HPDE6-E6E7 (cell line): ENCODE measurements around the gene TESPA1.
A peak's percentile ranks its signal among the peaks of the same experiment; 100 is the strongest.
"Not testable (repeated sequence)": the region's sequence is repeated elsewhere in the genome, so short reads cannot be mapped to it uniquely, and the experiment has no call there.

Experiments
- DNase-seq: peaks from one replicate; pipeline ENCODE4 v3.0.0; 2011; ENCODE audit warnings: missing footprints; ENCODE audit errors: extremely low spot score

The TESPA1 gene

DNA sequence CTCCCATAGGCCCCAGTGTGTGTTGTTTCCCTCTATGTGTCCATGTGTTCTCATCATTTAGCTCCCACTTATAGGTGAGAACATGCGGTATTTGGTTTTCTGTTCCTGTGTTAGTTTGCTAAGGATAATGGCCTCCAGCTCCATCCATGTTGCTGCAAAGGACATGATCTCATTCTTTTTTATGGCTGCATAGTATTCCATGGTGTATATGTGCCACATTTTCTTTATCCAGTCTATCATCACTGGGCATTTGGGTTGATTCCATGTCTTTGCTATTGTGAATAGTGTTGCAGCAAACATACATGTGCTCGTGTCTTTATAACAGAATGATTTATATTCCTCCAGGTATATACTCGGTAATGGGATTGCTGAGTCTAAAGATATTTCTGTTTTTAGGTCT, 2.2 kb upstream of the TESPA1 start:
- DNase-seq = not testable (repeated sequence)

DNA sequence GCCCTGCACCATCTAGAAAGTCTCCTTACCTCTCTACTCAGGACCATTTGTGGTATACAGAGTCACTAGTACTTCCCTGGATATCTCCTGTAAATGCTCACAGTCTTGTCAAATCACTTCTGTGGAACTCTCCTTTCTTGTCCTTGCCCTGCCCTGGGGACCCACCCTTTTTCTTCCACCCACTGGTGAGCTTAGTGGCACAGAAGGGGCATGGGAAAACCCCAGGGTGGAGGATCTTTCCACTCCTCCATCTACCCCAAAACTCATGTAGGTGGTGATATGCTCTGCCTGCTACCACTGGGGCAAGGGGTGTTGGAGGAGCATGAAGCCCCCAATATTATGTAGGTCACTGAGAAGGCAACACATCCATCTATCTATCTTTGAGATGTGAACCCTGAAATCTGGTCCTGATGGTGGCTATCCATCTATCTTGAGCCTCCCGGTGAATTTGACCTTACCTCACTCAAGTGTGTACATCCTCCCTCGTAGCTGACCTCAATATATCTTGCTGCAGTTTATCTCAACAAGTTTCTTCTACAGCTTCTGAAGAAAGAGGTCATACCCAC, 943 bp downstream of the TESPA1 start:
- no peak for DNase-seq

DNA sequence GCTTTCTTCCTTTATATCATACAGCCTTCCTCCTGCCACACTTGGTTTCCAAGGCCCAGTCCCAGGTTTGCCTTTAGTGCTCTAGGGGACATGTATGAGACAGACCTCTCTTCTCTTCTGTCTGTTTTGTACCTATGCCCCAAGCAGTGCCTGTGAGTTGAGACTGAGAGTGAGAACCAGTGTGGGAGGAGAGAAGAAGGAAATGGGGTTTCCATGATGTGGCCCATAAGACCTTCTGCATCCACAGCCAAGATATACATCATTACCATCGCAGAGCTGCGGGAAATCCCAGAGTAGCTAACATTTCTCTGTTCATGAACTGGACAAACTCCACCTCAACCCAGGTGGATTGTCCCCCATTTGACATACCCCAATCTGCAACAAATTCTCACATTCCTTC, 2.8 kb downstream of the TESPA1 start:
- no peak for DNase-seq

DNA sequence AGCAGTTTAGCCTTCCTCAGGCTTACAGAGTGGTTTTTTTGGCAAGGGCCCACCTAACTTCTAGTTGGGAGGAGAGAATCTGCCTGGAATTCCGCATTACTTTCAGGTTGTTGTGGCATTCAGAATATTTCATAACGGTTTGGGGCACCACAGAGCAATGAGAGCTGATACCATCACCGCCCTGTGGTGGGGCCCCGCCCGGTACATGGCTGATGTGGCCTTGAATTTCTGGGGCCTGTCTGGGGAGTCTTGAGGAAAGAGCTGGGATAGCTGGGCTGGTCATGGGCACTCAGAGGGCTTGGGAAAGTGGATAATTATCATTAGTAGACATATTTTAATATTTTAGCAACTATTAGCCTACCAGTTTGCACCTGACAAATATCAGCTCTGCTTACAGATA, 4.2 kb downstream of the TESPA1 start:
- DNase-seq = no peak

DNA sequence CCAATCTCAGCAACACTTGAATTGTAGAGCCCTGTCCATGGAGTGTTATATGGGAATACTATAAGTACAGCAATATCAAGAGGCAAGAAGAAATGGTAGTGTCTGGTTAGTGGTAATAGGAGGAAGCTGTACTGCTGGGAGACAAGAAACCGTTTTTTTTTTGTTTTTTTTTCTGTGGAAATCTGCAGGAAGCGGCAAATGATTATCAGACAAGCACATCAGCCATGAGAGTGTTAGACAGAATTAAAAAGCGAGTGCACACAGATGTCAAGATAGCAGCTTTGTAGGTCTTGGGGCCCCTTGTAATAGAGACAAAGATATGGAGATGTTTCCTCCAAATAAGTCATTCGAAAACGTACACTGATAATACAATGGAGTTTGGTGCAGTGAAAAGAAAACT, 6.7 kb downstream of the TESPA1 start:
- DNase-seq = no peak

DNA sequence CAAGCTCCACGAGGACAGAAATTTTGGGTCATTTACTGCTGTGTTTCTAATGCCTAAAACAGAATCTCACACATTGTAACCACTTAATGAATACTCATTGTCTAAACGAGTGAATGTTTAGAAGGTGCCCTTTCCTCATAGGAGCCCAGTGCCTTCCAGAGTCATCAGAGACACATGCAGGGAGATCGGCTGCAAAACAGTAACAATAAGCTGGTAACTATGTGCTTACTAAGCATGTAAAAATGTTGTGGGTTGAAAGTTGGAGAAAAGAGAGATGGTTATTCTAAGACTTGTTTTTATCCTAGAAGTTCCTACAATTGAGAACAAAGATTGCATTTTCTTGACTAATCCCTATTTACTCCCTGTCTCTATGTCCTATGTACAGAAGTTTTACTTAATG, 7.4 kb downstream of the TESPA1 start:
- peak; percentile 15 for DNase-seq

DNA sequence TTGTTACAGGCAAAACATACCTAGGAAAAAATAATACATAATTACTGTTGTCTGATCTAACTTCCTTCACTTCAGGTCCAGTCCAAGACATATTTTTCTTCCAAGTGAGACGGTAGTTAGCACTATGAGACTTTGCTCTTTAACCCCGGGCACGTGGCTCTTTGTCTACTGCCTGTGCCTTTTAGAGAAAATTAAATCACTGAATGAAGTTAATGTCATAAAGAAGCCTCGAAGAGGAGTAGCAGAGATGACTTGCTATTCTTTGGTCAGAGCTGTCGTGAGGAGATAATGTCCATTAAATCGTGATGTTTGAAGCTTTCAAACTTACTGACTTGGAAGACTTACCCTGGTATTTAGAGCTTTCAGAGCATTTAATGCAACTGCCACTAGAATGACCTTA, 8.7 kb downstream of the TESPA1 start:
- DNase-seq = no peak

DNA sequence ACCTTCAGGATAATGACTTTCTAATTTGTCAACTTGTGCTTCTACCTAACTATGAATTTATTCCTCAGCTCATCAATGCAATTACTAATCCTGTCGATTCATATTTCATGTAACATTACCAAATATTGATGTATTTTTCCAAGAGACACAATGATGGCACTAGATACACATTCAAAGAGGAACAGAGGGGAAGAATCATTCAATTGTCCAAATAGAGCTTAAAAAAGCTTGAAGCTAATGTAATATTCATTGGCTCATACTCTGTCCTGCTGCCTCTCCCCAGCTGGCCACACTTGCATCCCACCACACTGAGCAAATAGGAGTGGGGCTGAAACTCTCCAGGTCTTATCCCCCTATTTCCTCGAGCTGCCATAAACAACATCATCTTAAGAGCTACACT, 9.3 kb downstream of the TESPA1 start:
- DNase-seq = no peak

DNA sequence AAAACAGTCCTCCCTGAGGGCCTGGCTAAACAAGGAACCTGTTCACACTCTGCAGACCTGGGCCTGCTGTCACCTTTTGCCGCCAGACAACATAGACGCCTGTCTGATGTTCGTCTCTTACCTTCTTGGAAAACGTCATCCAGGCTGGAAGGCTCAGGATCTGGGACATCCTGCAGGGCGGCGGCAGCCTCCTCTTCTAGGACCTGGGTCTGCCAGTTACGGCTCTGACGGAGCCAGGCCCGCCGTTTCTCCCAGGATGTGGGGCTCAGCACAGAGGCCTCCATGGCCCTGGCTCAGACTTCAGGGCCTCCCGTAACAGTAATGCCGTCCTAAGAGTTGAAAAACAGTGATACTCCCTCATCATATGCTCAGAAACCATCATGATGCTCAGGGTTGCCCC, 10.3 kb downstream of the TESPA1 start:
- DNase-seq = no peak

DNA sequence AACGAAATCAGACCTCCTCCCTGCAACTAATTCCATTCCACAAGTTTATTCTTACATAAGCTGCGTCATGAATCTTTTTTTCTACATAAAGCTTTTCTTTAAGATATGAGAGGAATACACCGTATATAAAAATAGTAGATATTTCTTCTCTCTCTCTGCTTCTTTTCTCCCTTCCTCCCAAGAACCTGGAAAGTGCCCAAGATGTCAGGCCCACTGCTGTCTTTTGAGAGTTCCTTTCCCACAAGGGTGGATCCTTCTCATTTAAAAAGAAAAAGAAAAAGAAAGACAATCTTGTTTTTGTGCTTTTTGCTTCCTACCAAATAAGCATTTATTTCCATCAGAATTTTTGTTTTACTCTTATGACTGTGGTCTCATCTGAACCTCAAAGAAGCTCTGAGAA, 11.0 kb downstream of the TESPA1 start:
- no peak for DNase-seq

DNA sequence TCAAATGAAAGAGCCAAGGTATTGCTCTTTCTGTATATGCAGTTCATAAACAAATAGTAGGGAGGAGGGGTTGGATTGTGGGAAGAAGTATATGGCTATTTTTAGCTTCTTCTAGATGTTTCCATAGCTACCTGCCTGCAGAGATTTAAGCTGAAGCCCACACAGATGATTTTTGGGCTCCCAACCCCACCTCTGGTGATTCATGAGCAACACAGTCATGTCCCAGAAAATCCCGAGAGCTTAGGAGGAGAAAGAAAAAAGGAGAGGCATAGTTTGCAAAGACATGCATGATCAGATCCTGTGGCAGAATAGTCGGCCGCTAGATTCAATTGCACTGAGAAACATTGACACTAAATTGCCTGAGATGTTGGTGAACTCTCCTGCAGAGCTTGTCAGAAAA, 13.8 kb downstream of the TESPA1 start:
- DNase-seq = no peak

DNA sequence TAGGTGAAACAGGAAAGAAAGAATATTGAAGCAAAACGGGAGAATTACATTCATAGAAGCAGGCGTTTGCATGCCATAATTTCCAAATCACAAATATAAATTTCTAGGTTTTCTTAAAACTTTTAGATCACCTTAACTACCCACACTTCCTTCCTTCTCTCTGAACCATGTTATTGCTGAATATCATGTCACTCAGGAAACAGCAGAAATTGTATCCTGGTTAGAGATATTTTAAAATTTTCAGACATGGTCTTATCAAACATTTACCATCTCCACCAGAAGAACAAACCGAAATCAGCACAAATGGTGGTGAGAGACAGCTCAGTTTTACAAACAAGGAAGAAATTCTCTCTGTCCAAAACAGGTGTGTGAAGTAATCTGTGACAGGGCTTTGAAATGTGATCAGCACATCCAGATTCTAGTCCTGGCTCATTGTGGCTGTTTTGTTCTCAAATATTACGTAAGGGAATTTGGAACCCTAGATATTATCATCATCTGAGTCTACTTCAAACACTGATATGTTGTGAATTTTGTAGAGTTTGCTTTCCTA, 16.3 kb downstream of the TESPA1 start:
- DNase-seq = no peak

DNA sequence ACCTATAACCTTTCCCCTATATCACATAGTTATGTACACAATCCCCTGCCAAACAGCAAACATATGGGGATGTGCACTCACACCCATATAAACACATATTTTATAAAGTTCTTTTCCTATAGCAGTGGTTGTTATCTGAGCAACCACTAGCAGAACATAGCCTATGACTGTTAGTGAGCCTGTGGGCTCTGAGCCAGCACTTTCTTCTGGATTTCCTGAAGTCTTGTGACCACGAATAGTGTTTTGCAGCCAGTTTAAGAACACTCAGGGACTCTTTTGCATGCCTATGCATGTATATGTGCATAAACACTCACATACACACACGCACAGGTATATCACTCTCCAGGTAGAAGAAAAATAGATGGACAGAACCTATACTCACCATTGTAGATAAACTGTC, 17.1 kb downstream of the TESPA1 start:
- DNase-seq = no peak

DNA sequence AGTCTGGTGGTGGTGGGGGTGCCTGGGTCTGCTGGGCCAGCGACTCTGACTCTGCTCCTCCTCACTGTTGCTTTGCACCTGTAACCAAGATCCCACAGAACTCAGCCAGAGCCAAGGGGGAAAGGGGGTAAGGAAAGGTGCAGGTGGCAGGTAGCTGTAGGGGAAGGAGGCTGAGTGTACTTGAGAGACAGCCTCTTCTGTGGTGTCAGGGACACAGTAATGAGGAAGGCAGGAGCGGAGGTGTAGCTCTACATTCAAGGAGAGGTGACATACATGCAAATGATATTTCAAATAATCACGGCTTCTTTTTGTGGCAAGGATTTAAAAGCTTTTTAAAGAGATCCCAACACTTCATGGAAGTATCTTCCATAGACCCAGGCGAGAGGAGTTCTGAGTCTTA, 23.4 kb downstream of the TESPA1 start:
- DNase-seq = no peak

DNA sequence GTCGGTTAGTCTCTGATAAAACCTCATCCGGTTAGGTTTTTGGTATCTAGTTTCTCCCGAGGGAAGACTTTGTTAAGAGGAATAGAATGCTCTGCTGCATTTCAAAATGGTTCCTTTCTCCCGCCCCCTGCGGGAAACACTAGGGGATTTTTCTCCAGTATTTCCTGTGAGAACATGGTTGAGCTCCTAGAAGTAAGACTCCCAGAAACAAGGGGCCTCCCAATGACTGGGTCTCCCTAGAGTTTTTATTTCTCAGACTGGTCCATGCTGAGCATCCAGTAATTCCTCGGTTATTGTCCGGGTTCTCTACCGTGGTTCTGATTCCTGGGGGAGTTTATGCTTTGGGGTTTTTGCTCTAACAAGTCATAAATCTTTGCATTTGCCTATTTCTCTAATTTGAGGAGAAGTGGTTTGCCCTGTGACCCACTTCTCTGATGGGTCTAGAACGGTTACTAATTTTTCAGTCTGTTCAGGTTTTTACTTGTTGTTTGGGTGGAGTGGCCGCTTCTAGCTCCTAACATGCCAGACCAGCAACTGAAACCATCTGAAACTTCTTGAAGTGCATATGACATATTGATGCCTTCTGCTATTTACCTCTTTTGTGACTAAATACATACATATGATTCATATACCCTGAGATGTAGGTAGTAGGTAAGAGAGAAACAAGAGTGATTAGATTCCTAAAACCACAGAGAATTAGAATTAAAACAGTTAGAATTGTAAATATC, 25.1 kb downstream of the TESPA1 start:
- no peak for DNase-seq

DNA sequence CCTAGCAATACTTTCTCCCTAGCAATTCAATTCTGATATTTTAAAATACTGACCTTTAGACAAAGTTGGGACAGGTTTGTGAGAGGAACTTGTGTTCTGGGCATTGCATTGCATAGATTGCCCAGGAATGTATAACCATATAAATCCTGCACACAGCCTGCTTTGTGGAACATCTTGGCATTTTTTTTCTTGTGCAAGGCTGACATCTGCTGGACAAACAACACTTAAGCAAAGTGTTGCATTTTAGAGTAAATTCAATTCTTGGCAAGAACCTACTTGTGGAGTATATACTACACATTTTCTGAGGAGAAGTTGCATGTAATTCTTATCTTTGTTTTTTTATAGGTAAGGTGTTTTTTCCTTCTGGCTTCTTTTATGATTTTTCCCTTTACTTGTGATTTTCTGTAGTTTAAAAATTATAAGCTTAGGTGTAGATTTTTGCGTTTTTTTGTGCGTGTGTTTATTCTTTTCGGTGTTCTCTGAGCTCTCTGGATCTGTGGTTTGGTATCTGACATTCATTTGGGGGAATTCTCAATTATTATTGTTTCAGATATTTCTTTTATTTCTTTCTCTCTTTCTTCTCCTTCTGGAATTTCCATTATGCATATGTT, 26.4 kb downstream of the TESPA1 start:
- peak; percentile 19 for DNase-seq

DNA sequence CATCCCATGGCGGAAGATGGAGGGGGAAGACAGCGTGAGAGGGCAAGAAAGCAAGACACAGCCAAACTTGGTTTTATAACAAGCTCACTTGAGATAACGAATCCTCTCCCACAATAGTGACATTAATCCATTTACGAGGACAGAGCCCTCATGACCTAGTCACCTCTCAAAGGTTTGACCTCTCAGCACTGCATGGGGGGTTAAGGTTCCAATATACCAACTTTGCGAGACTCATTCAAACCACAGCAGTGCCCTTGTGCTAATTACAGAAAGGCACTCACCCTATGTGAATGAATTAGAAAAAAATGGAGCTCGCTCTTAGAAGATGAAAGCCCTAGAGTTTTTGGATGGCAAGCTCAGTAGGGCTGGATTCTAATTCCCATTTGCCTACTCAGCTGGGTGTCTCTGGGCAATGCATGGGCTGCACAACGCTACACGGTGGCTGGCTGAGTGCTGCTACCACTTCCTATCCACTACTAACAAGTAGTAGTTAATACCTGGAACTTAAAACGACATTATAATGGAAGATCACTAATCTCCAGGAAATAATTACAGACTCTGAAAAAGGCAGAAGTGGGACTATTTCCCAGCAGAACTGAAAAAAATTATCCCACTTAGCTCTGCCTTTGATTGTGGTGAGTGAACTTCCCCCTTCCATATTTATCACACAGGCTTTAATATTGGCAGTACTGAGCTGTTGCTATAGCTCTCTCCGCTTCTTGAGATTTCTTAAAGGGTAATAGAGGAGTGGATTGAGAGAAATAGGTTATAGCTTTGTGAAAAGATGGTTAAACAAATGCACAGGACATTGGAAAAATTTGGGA, 27.5 kb downstream of the TESPA1 start:
- no peak for DNase-seq

DNA sequence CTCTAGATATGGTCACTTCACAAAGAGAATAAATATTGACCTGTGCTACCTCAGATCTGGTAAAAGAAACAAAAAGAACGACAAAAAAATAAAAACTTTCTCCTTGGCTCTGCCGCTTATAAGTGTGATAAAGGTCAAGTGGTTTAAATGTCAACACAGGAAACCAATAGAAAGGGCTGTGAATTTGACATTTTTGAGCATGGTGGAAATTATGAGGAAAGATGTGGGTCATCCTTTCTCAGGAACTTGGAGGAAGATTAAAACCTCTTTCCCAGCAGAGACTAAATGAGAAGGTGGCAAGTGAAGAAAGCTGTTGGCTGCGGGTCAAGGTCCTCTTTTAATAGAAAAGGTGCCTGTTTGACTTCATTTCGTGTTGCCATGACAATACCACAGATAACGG, 28.2 kb downstream of the TESPA1 start:
- DNase-seq = no peak

DNA sequence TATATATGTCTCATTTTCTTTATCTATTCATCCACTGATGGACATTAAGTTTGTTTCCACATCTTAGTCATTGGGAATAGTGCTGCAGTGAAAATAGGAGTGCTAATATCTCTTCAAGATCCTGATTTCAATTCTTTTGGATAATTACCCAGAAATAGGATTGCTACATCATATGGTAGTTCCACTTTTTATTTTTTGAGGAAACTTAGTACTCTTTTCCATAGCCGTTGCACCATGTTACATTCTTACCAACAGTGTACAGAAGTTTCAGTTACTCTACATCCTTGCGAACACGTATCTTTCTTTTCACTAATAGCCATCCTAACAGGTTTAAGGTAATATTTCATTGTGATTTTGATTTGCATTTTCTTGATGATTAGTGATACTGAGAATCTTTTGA, 29.8 kb downstream of the TESPA1 start:
- no peak for DNase-seq

DNA sequence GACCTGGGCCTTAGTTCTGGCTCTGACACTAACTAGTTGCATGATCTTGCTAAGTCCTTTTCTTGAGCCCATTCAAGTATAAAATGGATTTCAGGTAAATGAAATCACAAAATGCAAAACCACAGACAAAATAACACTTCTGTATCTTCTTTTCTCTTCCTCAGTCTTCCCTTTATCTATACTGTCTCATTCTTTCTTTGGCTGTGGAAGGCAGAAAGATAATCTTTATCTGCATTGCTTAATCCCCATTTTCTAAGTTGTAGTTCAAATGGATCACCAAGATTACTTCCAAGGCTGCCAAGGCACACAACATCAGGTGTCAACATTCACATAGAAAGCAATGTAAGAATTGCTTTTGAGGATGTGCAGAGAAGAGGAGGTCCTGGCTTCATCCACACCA, 30.3 kb downstream of the TESPA1 start:
- no peak for DNase-seq

DNA sequence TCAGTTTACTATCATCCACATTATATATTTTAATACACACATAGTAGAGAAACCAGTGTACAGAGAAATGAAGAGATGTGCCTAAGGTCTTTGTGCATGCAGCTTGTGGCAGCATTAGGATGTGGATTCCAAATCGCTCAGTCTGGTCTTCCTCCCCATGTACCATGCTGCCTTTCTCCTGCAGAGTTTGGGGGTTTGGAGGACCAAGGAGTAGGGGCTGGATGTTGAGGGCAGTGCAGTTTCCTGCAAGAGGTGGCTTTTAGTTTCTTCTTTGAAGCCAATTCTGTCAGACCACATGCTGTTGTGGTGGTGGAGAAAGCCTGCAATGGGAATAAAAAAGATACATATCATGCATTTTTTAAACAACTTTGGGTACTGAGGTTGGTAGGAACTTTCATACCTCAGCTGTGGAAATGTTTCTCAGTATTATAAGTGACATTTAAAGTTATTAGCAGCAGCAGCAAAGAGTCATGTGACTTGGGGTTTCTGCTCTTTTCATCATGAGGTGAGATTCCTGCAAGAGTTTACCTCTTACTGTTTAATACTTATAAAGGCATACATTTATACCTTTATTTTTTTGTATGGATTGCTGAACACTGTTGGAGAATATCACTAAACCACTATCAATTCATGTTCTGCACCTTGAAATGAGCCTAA, 34.4 kb downstream of the TESPA1 start:
- DNase-seq = no peak
